ENCODE results near the gene NCKIPSD.
"Not testable (repeated sequence)": the region's sequence is repeated elsewhere in the genome, so short reads cannot be mapped to it uniquely, and the experiment has no call there.

- TF ChIP-seq CTCF, POLR2A (IDR thresholded peaks at IDR 0.05): not testable (repeated sequence)
Measured at GRCh38 chr3:48734541-48734940, 48.8 kb upstream of the NCKIPSD start.

Measured in thyroid gland (tissue), 4 donors.